ENCODE measurements around the gene CLEC1B.

CLEC1B gene

GRCh38 chr12:10012630-10013330 is 13.9 kb upstream of the CLEC1B start:
- Histone ChIP-seq H3K27ac (replicated peaks) (no peak overlapping the region), H3K4me3 (replicated peaks; ENCODE audit: insufficient read depth, low read length) (no peak overlapping the region), H3K27me3 (ENCODE audit: insufficient read depth, poor library complexity, severe bottlenecking) (no peaks in the 10 kb centered on the region)
- no peak for DNase-seq (ENCODE audit: low read depth in 1 of 2, low spot score in 1 of 2)
- TF ChIP-seq POLR2AphosphoS5 (IDR thresholded peaks at IDR 0.05; ENCODE audit: low read depth) = no peak
- TF ChIP-seq GABPA (IDR thresholded peaks at IDR 0.05; ENCODE audit: low read depth) = no peak
- no peak for TF ChIP-seq CTCF (IDR thresholded peaks at IDR 0.05; ENCODE audit: insufficient read depth, low read length)
- TF ChIP-seq SPI1 (IDR thresholded peaks at IDR 0.05; ENCODE audit: borderline replicate concordance, low read depth) = no peak
- TF ChIP-seq REST (IDR thresholded peaks at IDR 0.05; ENCODE audit: insufficient replicate concordance, low read depth) = no peak

- TF ChIP-seq REST (IDR thresholded peaks at IDR 0.05; ENCODE audit: insufficient replicate concordance, low read depth) (no peak), GABPA (IDR thresholded peaks at IDR 0.05; ENCODE audit: low read depth) (no peak), SPI1 (IDR thresholded peaks at IDR 0.05; ENCODE audit: borderline replicate concordance, low read depth) (no peak), POLR2AphosphoS5 (IDR thresholded peaks at IDR 0.05; ENCODE audit: low read depth) (no peak), CTCF (IDR thresholded peaks at IDR 0.05; ENCODE audit: insufficient read depth, low read length) (no peak)
- Histone ChIP-seq H3K4me3 (replicated peaks; ENCODE audit: insufficient read depth, low read length) (no peak overlapping the region), H3K27me3 (ENCODE audit: insufficient read depth, poor library complexity, severe bottlenecking) (no peaks in the 10 kb centered on the region), H3K27ac (replicated peaks) (no peak overlapping the region)
- no peak for DNase-seq (ENCODE audit: low read depth in 1 of 2, low spot score in 1 of 2)
Measured at GRCh38 chr12:10001171-10001776, 2.4 kb upstream of the CLEC1B start.

- peak overlapping the region; percentile 63 for H3K27ac ChIP-seq (replicated peaks)
- H3K4me3 ChIP-seq (replicated peaks; ENCODE audit: insufficient read depth, low read length) = no peak overlapping the region
- TF ChIP-seq SPI1 (IDR thresholded peaks at IDR 0.05; ENCODE audit: borderline replicate concordance, low read depth) = peak; percentile 69
- no peak for TF ChIP-seq REST (IDR thresholded peaks at IDR 0.05; ENCODE audit: insufficient replicate concordance, low read depth)
- DNase-seq (ENCODE audit: low read depth in 1 of 2, low spot score in 1 of 2) = no peak
- no peaks in the 10 kb centered on the region for H3K27me3 ChIP-seq (ENCODE audit: insufficient read depth, poor library complexity, severe bottlenecking)
Measured at GRCh38 chr12:9992296-9992695, 6.6 kb downstream of the CLEC1B start.

All from HL-60 (cell line).